AG09309 (cell line): ENCODE data around the gene DDX51.

ENCODE experiments used
- DNase-seq: peaks from one replicate; pipeline ENCODE4 v3.0.0-alpha.2; 2010; ENCODE audit warnings: low read depth
- H3K4me3 ChIP-seq: 2 replicates; pipeline ENCODE4 v1.5.1; 2011; ENCODE audit warnings: mild to moderate bottlenecking, low read depth, low read length, moderate library complexity; ENCODE audit not compliant: control insufficient read depth
- CTCF ChIP-seq: IDR thresholded peaks from 2 replicates; pipeline ENCODE4 v1.5.1; 2011; ENCODE audit warnings: mild to moderate bottlenecking, low read depth, low read length, inconsistent platforms; ENCODE audit not compliant: insufficient read depth, control insufficient read depth; ENCODE audit errors: missing control alignments

Gene DDX51

GRCh38 chr12:132094269-132094891 lies 49.7 kb downstream of the DDX51 start:
- no peak overlapping the region for H3K4me3 ChIP-seq
- no peak for DNase-seq
- no peak for TF ChIP-seq CTCF

GRCh38 chr12:132089407-132089910 lies 54.7 kb downstream of the DDX51 start:
- no peak for TF ChIP-seq CTCF
- no peak overlapping the region for H3K4me3 ChIP-seq
- no peak for DNase-seq
